ENCODE results near the gene SET.

The SET gene

GRCh38 chr9:128706045-128706444, 17.0 kb downstream of the SET start:
- no peak for DNase-seq (ENCODE audit: low read depth in 1 of 2, low spot score in 1 of 2)

GRCh38 chr9:128706671-128707381, 17.8 kb downstream of the SET start:
- H3K27ac ChIP-seq (replicated peaks), result no peak overlapping the region
- no peaks in the 10 kb centered on the region for H3K27me3 ChIP-seq (ENCODE audit: insufficient read depth, poor library complexity, severe bottlenecking)
- no peak for TF ChIP-seq GABPA (IDR thresholded peaks at IDR 0.05; ENCODE audit: low read depth)
- TF ChIP-seq REST (IDR thresholded peaks at IDR 0.05; ENCODE audit: insufficient replicate concordance, low read depth), result no peak
- no peak for TF ChIP-seq SPI1 (IDR thresholded peaks at IDR 0.05; ENCODE audit: borderline replicate concordance, low read depth)
- no peak for TF ChIP-seq POLR2AphosphoS5 (IDR thresholded peaks at IDR 0.05; ENCODE audit: low read depth)
- no peak for TF ChIP-seq CTCF (IDR thresholded peaks at IDR 0.05; ENCODE audit: insufficient read depth, low read length)
- DNase-seq (ENCODE audit: low read depth in 1 of 2, low spot score in 1 of 2), result no peak
- H3K4me3 ChIP-seq (replicated peaks; ENCODE audit: insufficient read depth, low read length), result no peak overlapping the region

More at GRCh38 chr9:128706045-128706444, 17.0 kb downstream of the SET start:
- no peaks in the 10 kb centered on the region for H3K27me3 ChIP-seq (ENCODE audit: insufficient read depth, poor library complexity, severe bottlenecking)
- TF ChIP-seq POLR2AphosphoS5 (IDR thresholded peaks at IDR 0.05; ENCODE audit: low read depth) (no peak), CTCF (IDR thresholded peaks at IDR 0.05; ENCODE audit: insufficient read depth, low read length) (no peak), REST (IDR thresholded peaks at IDR 0.05; ENCODE audit: insufficient replicate concordance, low read depth) (no peak), GABPA (IDR thresholded peaks at IDR 0.05; ENCODE audit: low read depth) (no peak), SPI1 (IDR thresholded peaks at IDR 0.05; ENCODE audit: borderline replicate concordance, low read depth) (no peak)
- H3K27ac ChIP-seq (replicated peaks), result no peak overlapping the region
- H3K4me3 ChIP-seq (replicated peaks; ENCODE audit: insufficient read depth, low read length), result no peak overlapping the region

GRCh38 chr9:128707446-128707845, 18.4 kb downstream of the SET start:
- TF ChIP-seq REST (IDR thresholded peaks at IDR 0.05; ENCODE audit: insufficient replicate concordance, low read depth), result peak; percentile 65
- no peak for TF ChIP-seq GABPA (IDR thresholded peaks at IDR 0.05; ENCODE audit: low read depth)
- Histone ChIP-seq H3K4me3 (replicated peaks; ENCODE audit: insufficient read depth, low read length) (no peak overlapping the region), H3K27ac (replicated peaks) (no peak overlapping the region), H3K27me3 (ENCODE audit: insufficient read depth, poor library complexity, severe bottlenecking) (no peaks in the 10 kb centered on the region)
- DNase-seq (ENCODE audit: low read depth in 1 of 2, low spot score in 1 of 2), result no peak

Measured in HL-60 (cell line).